Fibroblast of the conjunctiva (primary cell): ENCODE data around the gene CDKL1.

Experiments
- DNase-seq: peaks from one replicate; pipeline ENCODE4 v3.0.0-alpha.2; 2010; ENCODE audit warnings: low read depth

Gene CDKL1

GRCh38 chr14:50396631-50397389, at the start of gene CDKL1:
Gene CDKL1 (minus strand): TSS chr14:50396881. CDS start chr14:50395868, 1,013 bp downstream.
- DNase-seq = peak; percentile 38

- no peak for DNase-seq
Measured at GRCh38 chr14:50434528-50434927, 37.8 kb upstream of the CDKL1 start.

GRCh38 chr14:50432131-50432530, 35.5 kb upstream of the CDKL1 start:
- DNase-seq = no peak

GRCh38 chr14:50425816-50426215, 29.1 kb upstream of the CDKL1 start:
- no peak for DNase-seq

GRCh38 chr14:50425105-50425504, 28.4 kb upstream of the CDKL1 start:
- no peak for DNase-seq

- no peak for DNase-seq
Measured at GRCh38 chr14:50423529-50423928, 26.8 kb upstream of the CDKL1 start.

GRCh38 chr14:50421499-50421898, 24.8 kb upstream of the CDKL1 start:
- DNase-seq = no peak

GRCh38 chr14:50417853-50418252, 21.2 kb upstream of the CDKL1 start:
- no peak for DNase-seq

GRCh38 chr14:50410921-50411320, 14.2 kb upstream of the CDKL1 start:
- no peak for DNase-seq

GRCh38 chr14:50410071-50410470, 13.4 kb upstream of the CDKL1 start:
- no peak for DNase-seq

GRCh38 chr14:50407111-50407812, 10.6 kb upstream of the CDKL1 start:
- no peak for DNase-seq

- DNase-seq = no peak
Measured at GRCh38 chr14:50403419-50403818, 6.7 kb upstream of the CDKL1 start.

- DNase-seq = no peak
Measured at GRCh38 chr14:50402965-50403364, 6.3 kb upstream of the CDKL1 start.

- no peak for DNase-seq
Measured at GRCh38 chr14:50400461-50400860, 3.8 kb upstream of the CDKL1 start.

- DNase-seq = no peak
Measured at GRCh38 chr14:50399251-50400032, 2.8 kb upstream of the CDKL1 start.

- DNase-seq = no peak
Measured at GRCh38 chr14:50398189-50398580, 1.5 kb upstream of the CDKL1 start.

- DNase-seq = no peak
Measured at GRCh38 chr14:50397390-50398188, 908 bp upstream of the CDKL1 start.

GRCh38 chr14:50395448-50395847, 1.2 kb downstream of the CDKL1 start:
- DNase-seq = no peak

GRCh38 chr14:50394713-50395112, 2.0 kb downstream of the CDKL1 start:
- no peak for DNase-seq

- DNase-seq = no peak
Measured at GRCh38 chr14:50389668-50390441, 6.8 kb downstream of the CDKL1 start.

GRCh38 chr14:50388256-50388931, 8.3 kb downstream of the CDKL1 start:
- DNase-seq = no peak
